ENCODE measurements around the gene OR10G8.

Gene OR10G8

DNA sequence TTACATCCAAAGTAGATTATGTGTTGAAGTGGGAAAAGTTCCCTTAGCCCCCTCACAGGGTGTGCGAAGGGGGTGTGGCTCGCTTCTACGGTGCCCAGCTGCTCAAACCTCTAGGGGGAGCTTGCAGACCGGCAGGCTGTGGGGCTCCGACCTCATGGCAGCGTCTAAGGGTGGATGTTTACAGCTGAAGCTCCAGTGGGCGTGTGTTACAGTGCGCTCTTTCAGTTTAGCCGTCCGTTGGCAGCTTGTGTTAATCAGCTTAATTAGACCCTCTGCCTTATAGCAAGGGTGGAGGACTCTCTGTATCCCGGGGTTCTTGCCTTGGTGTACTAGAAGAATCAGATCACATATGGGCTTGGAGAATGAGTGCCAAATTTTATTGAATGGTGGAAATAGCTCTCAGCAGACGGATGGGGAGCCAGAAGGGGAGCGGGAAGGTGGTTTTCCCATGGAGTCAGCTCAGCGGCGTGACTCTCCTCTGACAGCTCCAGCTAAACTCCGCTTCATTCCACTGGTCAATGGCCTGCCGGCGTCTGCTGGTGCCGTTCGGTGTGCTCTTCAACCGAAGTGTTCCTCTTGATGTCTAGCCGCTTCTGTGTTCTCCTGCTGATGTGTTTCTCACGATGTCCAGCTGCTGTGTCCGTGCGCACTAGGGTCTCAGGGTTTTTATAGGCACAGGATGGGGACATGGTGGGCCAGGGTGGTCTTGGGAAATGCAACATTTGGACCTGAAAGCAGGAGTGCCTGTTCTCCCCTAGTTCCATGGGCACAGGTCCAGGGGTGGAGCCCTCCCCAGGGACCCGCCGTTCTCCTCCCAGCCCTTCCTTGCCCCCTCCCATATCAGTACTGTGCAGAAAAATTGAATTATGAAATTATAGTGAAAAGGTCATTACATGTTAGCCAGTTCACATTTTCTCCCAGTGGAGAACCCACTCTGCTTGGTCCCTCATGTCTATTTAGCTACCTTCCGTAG lies 43.1 kb downstream of the OR10G8 start:
- no peak for TF ChIP-seq BACH2 (CRISPR knock-in tag; IDR thresholded peaks at IDR 0.05; ENCODE audit: borderline replicate concordance)
- no peak for TF ChIP-seq ARNTL (CRISPR knock-in tag; IDR thresholded peaks at IDR 0.05; ENCODE audit: borderline replicate concordance, low read depth)
- TF ChIP-seq ZC3H10 (CRISPR knock-in tag; IDR thresholded peaks at IDR 0.05) = no peak
- no peak for TF ChIP-seq PPARA (CRISPR knock-in tag; IDR thresholded peaks at IDR 0.05; ENCODE audit: borderline replicate concordance)
- no peak for TF ChIP-seq ZNF8 (CRISPR knock-in tag; IDR thresholded peaks at IDR 0.05)
- TF ChIP-seq CSDC2 (CRISPR knock-in tag; IDR thresholded peaks at IDR 0.05) = no peak
- TF ChIP-seq RARB (CRISPR knock-in tag; IDR thresholded peaks at IDR 0.05) = no peak
- TF ChIP-seq TCF4 (CRISPR knock-in tag; IDR thresholded peaks at IDR 0.05; ENCODE audit: borderline replicate concordance) = no peak
- TF ChIP-seq, protein P1, sequence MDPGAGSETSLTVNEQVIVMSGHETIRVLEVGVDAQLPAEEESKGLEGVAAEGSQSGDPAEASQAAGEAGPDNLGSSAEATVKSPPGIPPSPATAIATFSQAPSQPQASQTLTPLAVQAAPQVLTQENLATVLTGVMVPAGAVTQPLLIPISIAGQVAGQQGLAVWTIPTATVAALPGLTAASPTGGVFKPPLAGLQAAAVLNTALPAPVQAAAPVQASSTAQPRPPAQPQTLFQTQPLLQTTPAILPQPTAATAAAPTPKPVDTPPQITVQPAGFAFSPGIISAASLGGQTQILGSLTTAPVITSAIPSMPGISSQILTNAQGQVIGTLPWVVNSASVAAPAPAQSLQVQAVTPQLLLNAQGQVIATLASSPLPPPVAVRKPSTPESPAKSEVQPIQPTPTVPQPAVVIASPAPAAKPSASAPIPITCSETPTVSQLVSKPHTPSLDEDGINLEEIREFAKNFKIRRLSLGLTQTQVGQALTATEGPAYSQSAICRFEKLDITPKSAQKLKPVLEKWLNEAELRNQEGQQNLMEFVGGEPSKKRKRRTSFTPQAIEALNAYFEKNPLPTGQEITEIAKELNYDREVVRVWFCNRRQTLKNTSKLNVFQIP (CRISPR knock-in tag; IDR thresholded peaks at IDR 0.05; ENCODE audit: borderline replicate concordance, low read depth) = no peak
- no peak for TF ChIP-seq SNAI2 (CRISPR knock-in tag; IDR thresholded peaks at IDR 0.05)
- no peak for TF ChIP-seq OSR1 (CRISPR knock-in tag; IDR thresholded peaks at IDR 0.05)
- TF ChIP-seq ZNF565 (CRISPR knock-in tag; conservative IDR thresholded peaks at IDR 0.05; ENCODE audit: low read depth) = no peak
- TF ChIP-seq, protein P2, sequence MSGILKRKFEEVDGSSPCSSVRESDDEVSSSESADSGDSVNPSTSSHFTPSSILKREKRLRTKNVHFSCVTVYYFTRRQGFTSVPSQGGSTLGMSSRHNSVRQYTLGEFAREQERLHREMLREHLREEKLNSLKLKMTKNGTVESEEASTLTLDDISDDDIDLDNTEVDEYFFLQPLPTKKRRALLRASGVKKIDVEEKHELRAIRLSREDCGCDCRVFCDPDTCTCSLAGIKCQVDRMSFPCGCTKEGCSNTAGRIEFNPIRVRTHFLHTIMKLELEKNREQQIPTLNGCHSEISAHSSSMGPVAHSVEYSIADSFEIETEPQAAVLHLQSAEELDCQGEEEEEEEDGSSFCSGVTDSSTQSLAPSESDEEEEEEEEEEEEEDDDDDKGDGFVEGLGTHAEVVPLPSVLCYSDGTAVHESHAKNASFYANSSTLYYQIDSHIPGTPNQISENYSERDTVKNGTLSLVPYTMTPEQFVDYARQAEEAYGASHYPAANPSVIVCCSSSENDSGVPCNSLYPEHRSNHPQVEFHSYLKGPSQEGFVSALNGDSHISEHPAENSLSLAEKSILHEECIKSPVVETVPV (CRISPR knock-in tag; IDR thresholded peaks at IDR 0.05) = no peak
- no peak for TF ChIP-seq TOX (CRISPR knock-in tag; IDR thresholded peaks at IDR 0.05; ENCODE audit: borderline replicate concordance)
- TF ChIP-seq ZNF70 (CRISPR knock-in tag; IDR thresholded peaks at IDR 0.05) = no peak
- TF ChIP-seq, protein P3, sequence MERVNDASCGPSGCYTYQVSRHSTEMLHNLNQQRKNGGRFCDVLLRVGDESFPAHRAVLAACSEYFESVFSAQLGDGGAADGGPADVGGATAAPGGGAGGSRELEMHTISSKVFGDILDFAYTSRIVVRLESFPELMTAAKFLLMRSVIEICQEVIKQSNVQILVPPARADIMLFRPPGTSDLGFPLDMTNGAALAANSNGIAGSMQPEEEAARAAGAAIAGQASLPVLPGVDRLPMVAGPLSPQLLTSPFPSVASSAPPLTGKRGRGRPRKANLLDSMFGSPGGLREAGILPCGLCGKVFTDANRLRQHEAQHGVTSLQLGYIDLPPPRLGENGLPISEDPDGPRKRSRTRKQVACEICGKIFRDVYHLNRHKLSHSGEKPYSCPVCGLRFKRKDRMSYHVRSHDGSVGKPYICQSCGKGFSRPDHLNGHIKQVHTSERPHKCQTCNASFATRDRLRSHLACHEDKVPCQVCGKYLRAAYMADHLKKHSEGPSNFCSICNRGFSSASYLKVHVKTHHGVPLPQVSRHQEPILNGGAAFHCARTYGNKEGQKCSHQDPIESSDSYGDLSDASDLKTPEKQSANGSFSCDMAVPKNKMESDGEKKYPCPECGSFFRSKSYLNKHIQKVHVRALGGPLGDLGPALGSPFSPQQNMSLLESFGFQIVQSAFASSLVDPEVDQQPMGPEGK (CRISPR knock-in tag; IDR thresholded peaks at IDR 0.05; ENCODE audit: borderline replicate concordance) = no peak
- peak; percentile 98 for ATAC-seq

DNA sequence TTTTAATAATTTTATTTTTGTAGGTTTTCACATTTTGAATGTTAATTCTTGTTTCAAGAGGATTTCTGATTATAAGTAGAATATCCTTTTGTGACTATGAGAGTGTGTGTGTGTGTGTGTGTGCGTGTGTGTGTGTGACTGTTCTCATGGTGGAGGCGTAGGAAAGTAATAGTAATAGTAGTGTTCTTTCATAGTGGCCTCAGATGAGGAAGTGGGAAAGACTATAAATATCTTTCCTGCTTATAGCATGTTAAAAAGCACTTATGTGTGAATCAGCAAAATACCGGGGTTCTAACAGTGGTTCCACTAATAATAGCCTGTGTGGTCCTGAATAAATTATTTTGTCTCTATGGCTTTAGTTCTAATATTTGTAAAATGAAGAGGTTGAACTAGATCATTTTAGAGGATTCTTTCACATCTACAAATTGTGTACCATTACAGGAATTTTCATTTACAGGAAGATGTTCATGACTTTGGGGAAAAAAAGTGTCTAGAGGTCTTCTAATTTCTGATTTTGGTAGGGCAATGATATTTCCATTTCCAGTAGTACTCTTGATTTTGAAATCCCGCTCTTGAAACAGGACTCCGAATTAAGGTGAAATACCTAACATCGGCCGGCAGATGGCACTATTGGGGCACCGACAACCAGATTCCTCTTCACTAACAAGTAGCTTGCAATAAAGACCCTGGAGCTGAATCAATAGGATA lies 44.5 kb downstream of the OR10G8 start:
- no peak for TF ChIP-seq BACH2 (CRISPR knock-in tag; IDR thresholded peaks at IDR 0.05; ENCODE audit: borderline replicate concordance)
- TF ChIP-seq, protein P1 (CRISPR knock-in tag; IDR thresholded peaks at IDR 0.05; ENCODE audit: borderline replicate concordance, low read depth) = no peak
- TF ChIP-seq CSDC2 (CRISPR knock-in tag; IDR thresholded peaks at IDR 0.05) = no peak
- TF ChIP-seq ZNF70 (CRISPR knock-in tag; IDR thresholded peaks at IDR 0.05) = no peak
- no peak for TF ChIP-seq ZFP30 (CRISPR knock-in tag; IDR thresholded peaks at IDR 0.05)
- TF ChIP-seq TCF4 (CRISPR knock-in tag; IDR thresholded peaks at IDR 0.05; ENCODE audit: borderline replicate concordance) = no peak
- no peak for TF ChIP-seq ISL1 (CRISPR knock-in tag; IDR thresholded peaks at IDR 0.05)
- TF ChIP-seq ZNF565 (CRISPR knock-in tag; conservative IDR thresholded peaks at IDR 0.05; ENCODE audit: low read depth) = no peak
- no peak for TF ChIP-seq ZNF8 (CRISPR knock-in tag; IDR thresholded peaks at IDR 0.05)
- TF ChIP-seq ESRRG (CRISPR knock-in tag; IDR thresholded peaks at IDR 0.05) = no peak
- TF ChIP-seq, protein P2 (CRISPR knock-in tag; IDR thresholded peaks at IDR 0.05) = no peak
- TF ChIP-seq SNAI2 (CRISPR knock-in tag; IDR thresholded peaks at IDR 0.05) = no peak
- TF ChIP-seq ARNTL (CRISPR knock-in tag; IDR thresholded peaks at IDR 0.05; ENCODE audit: borderline replicate concordance, low read depth) = no peak
- no peak for TF ChIP-seq TOX (CRISPR knock-in tag; IDR thresholded peaks at IDR 0.05; ENCODE audit: borderline replicate concordance)
- no peak for TF ChIP-seq ZC3H10 (CRISPR knock-in tag; IDR thresholded peaks at IDR 0.05)
- peak; percentile 37; the same call in 1 of the 3 replicates for ATAC-seq

All from SK-N-SH treated with all-trans-retinoic acid at 6 μM for 48 hours (cell line).